HG02610 (cell line): Measurements from ENCODE around the gene ASIC2.

Source experiments
- ATAC-seq: cut with Tn5 transposase; IDR thresholded peaks from one replicate; pipeline ENCODE4 v1.9.1; 2021; ENCODE audit warnings: mild to moderate bottlenecking, moderate library complexity; ENCODE audit not compliant: unreplicated experiment

The ASIC2 gene

GRCh38 chr17:33166472-33166871, 126.6 kb downstream of the ASIC2 start:
- no peak for ATAC-seq

GRCh38 chr17:33164169-33164881, 128.8 kb downstream of the ASIC2 start:
- ATAC-seq = no peak

GRCh38 chr17:33163533-33164168, 129.4 kb downstream of the ASIC2 start:
- ATAC-seq = no peak

- no peak for ATAC-seq
Observed at GRCh38 chr17:33154869-33155455, 138.1 kb downstream of the ASIC2 start.

GRCh38 chr17:33152783-33153182, 140.3 kb downstream of the ASIC2 start:
- ATAC-seq = no peak

- ATAC-seq = no peak
Observed at GRCh38 chr17:33151565-33151964, 141.5 kb downstream of the ASIC2 start.

- no peak for ATAC-seq
Observed at GRCh38 chr17:33145941-33146340, 147.2 kb downstream of the ASIC2 start.

GRCh38 chr17:33144837-33145236, 148.3 kb downstream of the ASIC2 start:
- no peak for ATAC-seq

GRCh38 chr17:33142705-33143299, 150.3 kb downstream of the ASIC2 start:
- no peak for ATAC-seq

- ATAC-seq = no peak
Observed at GRCh38 chr17:33140413-33141099, 152.5 kb downstream of the ASIC2 start.

GRCh38 chr17:33138627-33139026, 154.5 kb downstream of the ASIC2 start:
- no peak for ATAC-seq

- no peak for ATAC-seq
Observed at GRCh38 chr17:33137426-33137825, 155.7 kb downstream of the ASIC2 start.

GRCh38 chr17:33135691-33136090, 157.4 kb downstream of the ASIC2 start:
- no peak for ATAC-seq

- ATAC-seq = no peak
Observed at GRCh38 chr17:33131620-33132019, 161.5 kb downstream of the ASIC2 start.

- no peak for ATAC-seq
Observed at GRCh38 chr17:33127706-33128105, 165.4 kb downstream of the ASIC2 start.

GRCh38 chr17:33126086-33126485, 167.0 kb downstream of the ASIC2 start:
- ATAC-seq = no peak

- ATAC-seq = no peak
Observed at GRCh38 chr17:33125552-33125950, 167.5 kb downstream of the ASIC2 start.

- no peak for ATAC-seq
Observed at GRCh38 chr17:33124871-33125551, 168.1 kb downstream of the ASIC2 start.

GRCh38 chr17:33124185-33124584, 168.9 kb downstream of the ASIC2 start:
- ATAC-seq = no peak

GRCh38 chr17:33121756-33122155, 171.3 kb downstream of the ASIC2 start:
- no peak for ATAC-seq

- no peak for ATAC-seq
Observed at GRCh38 chr17:33121272-33121671, 171.8 kb downstream of the ASIC2 start.
